ENCODE data around the gene TMEM236. TPM values are rescaled to one million over a fixed set of nuclear protein-coding genes. Genes with fewer than 3 reads are reported as not detected.

TMEM236 gene
- total RNA-seq, 4 donors from 2014 or later = 1.2 to 1.8 (median 1.5) TPM

DNA sequence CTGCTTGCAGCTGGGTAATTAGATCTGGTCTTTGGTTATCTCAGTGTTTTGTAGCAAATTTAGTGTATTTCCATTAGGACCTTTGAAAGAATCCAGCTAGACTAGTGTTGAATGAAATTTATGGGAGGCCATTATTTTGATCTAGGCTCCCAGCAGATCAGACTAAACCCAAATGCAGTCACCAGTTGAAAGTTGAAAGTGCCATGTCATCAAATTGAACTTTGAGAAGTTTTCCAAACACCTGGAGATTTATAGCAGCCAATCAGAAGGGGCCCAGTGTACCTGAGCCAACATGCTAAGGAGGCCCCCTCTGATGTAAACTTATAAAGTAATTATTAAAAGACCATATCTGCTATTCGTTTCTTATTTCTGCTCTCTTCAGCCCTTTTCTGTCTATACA is 11.3 kb upstream of the TMEM236 start:
- DNase-seq (ENCODE audit: low spot score in 2 of 2) = no peak
- H3K27ac ChIP-seq = no peak overlapping the region
- no peaks in the 10 kb centered on the region for H3K36me3 ChIP-seq
- no peak for TF ChIP-seq EP300 (IDR thresholded peaks at IDR 0.05)
- no peak for TF ChIP-seq CTCF (IDR thresholded peaks at IDR 0.05)
- no peak for TF ChIP-seq POLR2A (IDR thresholded peaks at IDR 0.05)
- peaks cover 0 to 16% (median 0%) of the 10 kb centered on the region in 4 donors for H3K4me1 ChIP-seq
- H3K9me3 ChIP-seq = no peaks in the 10 kb centered on the region
- no peaks in the 10 kb centered on the region for H3K27me3 ChIP-seq
- 83 to 93% methylated on average over 1 of the region's 1 CpG for WGBS, 2 donors
- no peak overlapping the region for H3K4me3 ChIP-seq

GRCh38 chr10:17742918-17743317 is 9.1 kb upstream of the TMEM236 start:
- H3K9me3 ChIP-seq = no peaks in the 10 kb centered on the region
- no peak for TF ChIP-seq EP300 (IDR thresholded peaks at IDR 0.05)
- no peak for TF ChIP-seq POLR2A (IDR thresholded peaks at IDR 0.05)
- TF ChIP-seq CTCF (IDR thresholded peaks at IDR 0.05) = peak; percentile 74 to 96 (median 79)
- no peaks in the 10 kb centered on the region for H3K27me3 ChIP-seq
- peak; percentile 51 to 79 for DNase-seq (ENCODE audit: low spot score in 2 of 2)
- H3K27ac ChIP-seq = no peak overlapping the region
- WGBS, 2 donors = 21 to 30% methylated on average over 14 of the region's 14 CpGs
- H3K4me3 ChIP-seq = no peak overlapping the region
- no peaks in the 10 kb centered on the region for H3K36me3 ChIP-seq
- peaks cover 0 to 8% (median 0%) of the 10 kb centered on the region in 4 donors for H3K4me1 ChIP-seq

- no peak for DNase-seq (ENCODE audit: low spot score in 2 of 2)
- H3K4me1 ChIP-seq = peaks cover 0 to 8% (median 0%) of the 10 kb centered on the region in 4 donors
- H3K36me3 ChIP-seq = no peaks in the 10 kb centered on the region
- H3K27me3 ChIP-seq = no peaks in the 10 kb centered on the region
- TF ChIP-seq EP300 (IDR thresholded peaks at IDR 0.05) = no peak
- TF ChIP-seq CTCF (IDR thresholded peaks at IDR 0.05) = no peak
- TF ChIP-seq POLR2A (IDR thresholded peaks at IDR 0.05) = no peak
- 91 to 98% methylated on average over 3 of the region's 3 CpGs for WGBS, 2 donors
- H3K9me3 ChIP-seq = no peaks in the 10 kb centered on the region
- no peak overlapping the region for H3K4me3 ChIP-seq
- H3K27ac ChIP-seq = no peak overlapping the region
Observed at GRCh38 chr10:17743437-17743836, 8.6 kb upstream of the TMEM236 start.

DNA sequence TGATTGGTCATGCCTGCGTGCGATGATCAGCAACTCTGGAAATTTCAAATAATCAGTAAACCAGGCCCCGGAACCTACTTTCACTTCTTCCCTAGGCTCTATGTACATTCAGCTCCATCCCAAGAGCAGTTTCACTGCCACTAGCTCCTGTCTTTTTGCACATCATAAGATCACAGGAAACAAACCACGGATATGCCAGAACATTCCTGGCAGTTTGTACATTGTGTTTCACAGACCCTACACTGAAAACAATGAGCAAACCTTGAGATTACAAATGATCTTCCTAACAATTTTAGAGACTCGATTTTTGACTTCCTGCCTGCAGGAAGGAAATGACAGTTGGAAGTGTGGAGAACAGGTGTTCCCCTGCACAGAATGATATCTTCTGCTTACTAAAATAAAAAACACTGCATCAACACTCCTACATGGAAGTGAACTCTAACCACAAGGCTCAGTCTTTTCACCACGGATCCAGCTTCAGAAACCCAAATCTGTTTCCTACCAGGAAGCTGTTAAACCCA is 7.6 kb upstream of the TMEM236 start:
- H3K4me3 ChIP-seq = no peak overlapping the region
- no peak for DNase-seq (ENCODE audit: low spot score in 2 of 2)
- WGBS, 2 donors = 70 to 74% methylated on average over 6 of the region's 6 CpGs

GRCh38 chr10:17747883-17748550 is 4.0 kb upstream of the TMEM236 start:
- 77 to 80% methylated on average over 9 to 10 of the region's 10 CpGs for WGBS, 2 donors
- Histone ChIP-seq H3K36me3 (no peaks in the 10 kb centered on the region), H3K4me3 (no peak overlapping the region), H3K27ac (no peak overlapping the region), H3K4me1 (peaks cover 0 to 4% (median 0%) of the 10 kb centered on the region in 4 donors), H3K9me3 (no peaks in the 10 kb centered on the region), H3K27me3 (no peaks in the 10 kb centered on the region)
- DNase-seq (ENCODE audit: low spot score in 2 of 2) = no peak
- no peak for TF ChIP-seq EP300 (IDR thresholded peaks at IDR 0.05)
- TF ChIP-seq POLR2A (IDR thresholded peaks at IDR 0.05) = no peak
- no peak for TF ChIP-seq CTCF (IDR thresholded peaks at IDR 0.05)

More for the DNA sequence above, 7.6 kb upstream of the TMEM236 start:
- Histone ChIP-seq H3K27ac (peak overlapping the region in 1 of 4 donors; percentile 11), H3K27me3 (no peaks in the 10 kb centered on the region), H3K9me3 (no peaks in the 10 kb centered on the region), H3K4me1 (peaks cover 0 to 8% (median 0%) of the 10 kb centered on the region in 4 donors), H3K36me3 (no peaks in the 10 kb centered on the region)
- TF ChIP-seq EP300 (IDR thresholded peaks at IDR 0.05) = peak in 1 of 2 donors; percentile 46
- no peak for TF ChIP-seq POLR2A (IDR thresholded peaks at IDR 0.05)
